ENCODE measurements around the gene KCNQ1OT1.

DNA sequence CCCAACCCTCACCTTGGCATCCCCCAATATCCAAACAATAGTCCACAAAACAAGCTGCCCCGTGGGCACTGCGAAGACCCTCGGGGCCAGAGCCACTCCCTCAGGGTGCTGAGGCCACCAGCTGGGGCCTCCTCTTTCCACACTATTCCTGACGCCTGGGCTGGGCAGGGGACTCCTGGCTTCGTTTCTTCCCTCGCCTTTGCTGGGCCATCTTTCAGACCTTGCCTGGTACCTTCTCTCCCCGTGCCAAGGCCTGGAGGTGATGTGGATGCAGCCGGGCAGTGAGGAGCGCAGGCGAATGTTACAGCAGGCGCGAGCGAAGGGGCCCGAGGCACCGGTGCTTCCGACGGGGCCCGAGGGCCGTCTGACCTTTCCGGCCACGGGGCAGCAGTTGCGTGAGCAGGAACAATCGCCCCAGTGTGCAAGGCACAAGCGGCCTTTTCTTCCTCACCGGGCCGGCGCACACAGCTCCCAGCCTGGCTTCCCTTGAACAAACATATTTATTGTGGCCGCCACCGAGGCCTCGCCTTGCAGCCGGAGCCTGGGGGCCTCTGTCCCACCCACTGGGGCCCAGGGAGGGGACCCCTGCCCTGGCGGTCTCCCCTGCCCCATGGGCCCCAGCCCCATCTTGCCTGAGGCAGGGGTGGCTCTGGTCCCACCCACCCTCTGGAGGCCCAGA lies 32.6 kb upstream of the KCNQ1OT1 start:
- TF ChIP-seq POLR2AphosphoS5 (IDR thresholded peaks at IDR 0.05), result no peak
- no peak for TF ChIP-seq CTCF (IDR thresholded peaks at IDR 0.05)
